GM13976 (cell line): Measurements from ENCODE around the gene C6orf132.
"Not testable (repeated sequence)": the region's sequence is repeated elsewhere in the genome, so short reads cannot be mapped to it uniquely, and the experiment has no call there.

Experiments
- DNase-seq: peaks from one replicate; pipeline ENCODE4 v3.0.0; 2012; ENCODE audit warnings: low spot score
- CTCF ChIP-seq: IDR thresholded peaks from 2 replicates; pipeline ENCODE4 v1.5.1; 2012; ENCODE audit warnings: borderline replicate concordance, mild to moderate bottlenecking; ENCODE audit not compliant: insufficient read depth; ENCODE audit errors: extremely low read depth, missing control alignments, control extremely low read depth
- in situ Hi-C: fragments of 300-500 bp; cut with MboI; formaldehyde crosslinking; loops from one replicate; pipeline ENCODE4 v1.12.0; 2022; ENCODE audit warnings: low sequenced_read_pairs, mixed read lengths, inconsistent platforms; ENCODE audit not compliant: unreplicated experiment

The C6orf132 gene

DNA sequence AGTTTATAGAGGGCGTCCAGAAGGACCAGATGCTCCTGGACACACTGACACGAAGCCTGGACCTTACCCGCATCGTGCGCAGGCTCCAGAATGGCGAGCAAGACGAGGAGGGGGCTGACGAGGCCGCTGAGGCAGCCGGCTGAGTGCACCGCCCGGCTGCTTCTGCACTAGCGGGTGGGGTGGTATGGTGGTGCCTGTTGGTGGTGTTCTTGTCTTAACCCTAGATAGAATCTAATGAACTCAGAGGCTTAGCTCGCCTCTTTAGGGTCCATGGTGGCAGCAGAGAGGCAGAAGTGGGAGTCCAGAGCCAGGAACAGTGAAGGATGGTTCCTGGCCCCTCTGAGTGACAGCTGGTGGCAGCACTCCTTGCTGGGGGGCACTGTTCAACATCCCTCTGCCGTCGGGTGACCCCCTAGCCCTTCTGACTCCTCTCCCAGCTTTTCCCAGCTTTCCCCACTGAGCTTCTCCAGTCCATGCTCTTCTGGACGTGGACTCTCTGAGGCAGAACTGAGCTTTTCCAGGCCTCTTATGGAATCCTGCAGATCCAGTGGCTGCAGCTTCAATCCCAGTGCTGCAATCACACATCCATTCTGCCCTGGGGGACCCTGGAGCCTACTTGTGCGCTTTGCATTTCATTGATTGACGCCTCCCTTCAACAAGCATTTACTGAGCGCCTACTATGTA lies 37.0 kb upstream of the C6orf132 start:
- TF ChIP-seq CTCF: no peak
- no peak for DNase-seq
- in situ Hi-C loops: no loop called here

GRCh38 chr6:42177514-42178364 lies 35.3 kb upstream of the C6orf132 start:
- no peak for TF ChIP-seq CTCF
- DNase-seq: no peak
- in situ Hi-C loops: no loop called here

DNA sequence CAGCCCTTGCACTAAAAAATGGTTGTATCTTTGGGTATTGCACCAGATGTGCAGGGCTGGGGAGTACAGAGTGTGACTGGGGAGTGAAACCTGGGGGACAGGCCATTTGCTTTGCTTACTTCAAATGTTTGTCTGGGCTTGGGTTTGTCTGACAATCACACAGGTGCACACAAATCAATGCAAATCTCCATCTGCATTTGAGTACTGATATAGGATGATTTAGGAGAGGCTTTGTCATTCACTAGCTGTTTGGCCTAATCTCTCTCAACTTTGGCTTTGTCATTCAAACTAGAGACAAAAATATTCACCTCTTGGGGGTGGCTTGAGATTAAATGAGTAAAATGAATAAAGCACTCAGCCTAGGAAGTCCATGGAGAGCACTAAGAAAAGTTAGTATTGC lies 34.6 kb upstream of the C6orf132 start:
- DNase-seq: no peak
- in situ Hi-C loops: no loop called here
- no peak for TF ChIP-seq CTCF

DNA sequence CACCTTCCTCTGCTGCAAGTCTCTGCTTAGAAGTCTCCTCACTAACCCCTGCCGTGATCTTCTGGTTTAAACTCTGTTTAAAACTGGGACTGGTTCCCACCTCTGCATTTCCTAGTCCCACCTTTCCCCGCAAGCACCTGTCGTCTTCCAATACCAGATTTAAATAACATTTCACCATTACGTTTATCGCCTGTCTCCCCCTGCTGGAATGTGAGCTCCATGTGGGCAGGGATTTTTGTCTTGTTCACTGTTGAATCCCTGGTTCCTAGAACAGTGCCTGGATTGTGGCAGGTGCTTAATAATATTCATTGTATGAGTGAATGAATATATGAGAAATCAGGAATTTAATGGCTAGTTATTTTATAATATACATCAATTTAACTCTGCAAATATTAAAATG lies 33.4 kb upstream of the C6orf132 start:
- no peak for TF ChIP-seq CTCF
- in situ Hi-C loops: no loop called here
- no peak for DNase-seq

DNA sequence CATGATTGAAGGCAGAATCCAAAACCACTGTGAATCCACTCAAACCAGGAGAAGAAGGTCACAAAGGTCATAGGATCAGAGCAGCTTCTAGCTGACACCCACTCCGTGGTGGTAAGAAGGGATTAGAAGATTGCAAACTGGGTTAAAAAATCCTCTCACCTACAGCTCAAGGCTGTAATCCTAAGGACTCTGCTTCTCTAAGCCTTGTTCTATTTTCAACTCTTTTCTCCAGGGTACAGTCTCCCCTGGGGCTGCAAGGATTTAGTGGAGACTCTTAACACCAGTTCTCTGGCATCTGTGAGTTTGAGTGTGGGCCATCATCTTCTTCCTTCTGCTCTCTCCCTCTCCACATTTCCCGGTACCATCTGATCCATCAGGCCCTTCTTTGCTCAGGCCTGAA lies 30.7 kb upstream of the C6orf132 start, which contains the start of gene GUCA1A:
GUCA1A (plus strand) TSS at position 264 of the 400 bp plus-strand sequence. CDS start 250 bp downstream, outside the sequence.
- no peak for TF ChIP-seq CTCF
- in situ Hi-C loops: no loop called here
- no peak for DNase-seq

DNA sequence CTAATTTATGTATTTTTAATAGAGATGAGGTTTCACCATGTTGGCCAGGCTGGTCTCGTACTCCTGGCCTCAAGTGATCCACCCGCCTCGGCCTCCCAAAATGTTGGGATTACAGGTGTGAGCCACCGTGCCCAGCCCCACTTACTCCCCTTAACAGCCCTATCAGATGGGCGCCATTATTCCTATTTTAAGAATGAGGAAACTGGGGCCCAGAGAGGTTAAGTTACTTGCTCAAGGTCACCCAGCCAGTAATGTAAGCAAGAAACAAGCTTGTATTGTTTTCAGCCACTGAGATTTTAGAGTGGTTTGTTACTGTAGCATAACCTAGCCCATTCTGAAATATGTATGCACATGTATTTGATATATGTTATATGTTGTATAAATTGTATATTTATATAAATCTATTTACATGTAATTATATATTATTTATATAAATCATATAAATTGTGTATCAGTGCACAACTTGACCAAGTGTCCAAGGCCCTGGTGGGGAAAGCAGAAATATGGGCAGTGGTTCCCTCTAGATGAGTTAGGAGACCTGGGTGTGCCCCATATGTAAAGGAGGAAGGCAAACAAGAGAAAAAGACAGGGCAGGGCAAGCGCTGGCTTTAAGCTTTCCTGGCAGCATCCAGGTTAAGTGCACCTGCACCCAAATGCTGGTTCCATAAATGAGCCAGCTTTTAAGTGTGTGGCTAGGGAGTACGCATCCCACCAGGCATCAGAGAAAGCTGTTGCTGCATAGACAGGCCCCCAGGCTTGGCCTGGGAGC lies 29.6 kb upstream of the C6orf132 start:
- no peak for DNase-seq
- no peak for TF ChIP-seq CTCF
- in situ Hi-C loops: no loop called here

DNA sequence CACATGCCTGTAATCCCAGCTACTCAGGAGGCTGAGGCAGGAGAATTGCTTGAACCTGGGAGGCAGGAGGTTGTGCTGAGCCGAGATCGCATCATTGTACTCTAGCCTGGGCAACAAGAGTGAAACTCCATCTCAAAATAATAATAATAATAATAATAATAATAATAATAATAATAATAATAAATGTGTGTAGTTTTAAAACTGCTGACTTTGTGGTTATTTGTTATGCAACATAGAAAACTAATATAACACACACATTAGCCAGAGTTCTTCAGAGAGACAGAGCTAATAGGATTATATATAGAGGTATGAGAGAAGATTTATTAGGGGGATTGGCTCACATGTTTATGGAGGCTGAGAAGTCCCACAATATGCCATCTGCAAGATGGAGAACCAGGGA lies 27.4 kb upstream of the C6orf132 start:
- in situ Hi-C loops, DNase-seq: not testable (repeated sequence)
